H1 (cell line): Measurements from ENCODE around the gene CHCHD3. TPM values are rescaled to one million over a fixed set of nuclear protein-coding genes. Genes with fewer than 3 reads are reported as not detected.

Experiments
- CTCF ChIA-PET: fragments of 300-600 bp; sonication (Branson Sonifier 250); formaldehyde crosslinking; loops from one replicate; lab custom pipeline; 2021; ENCODE audit not compliant: partially characterized antibody; lab: Charles Lee
- POLR2A ChIA-PET: fragments of 300-600 bp; sonication (Branson Sonifier 250); formaldehyde crosslinking; loops from one replicate; lab custom pipeline; 2021; ENCODE audit warnings: inconsistent platforms; ENCODE audit not compliant: partially characterized antibody; lab: Charles Lee
- DNase-seq, 2 experiments: peaks; one replicate each; pipeline versions ENCODE4 v3.0.0 to v3.0.0-alpha.2; 2010 to 2022; ENCODE audit warnings: low spot score in 2 of 2, low read depth in 1 of 2, mixed read lengths in 1 of 2
- FAIRE-seq: peaks from 2 replicates; lab custom pipeline; 2011; peaks lifted over from hg19 to GRCh38; lab: Jason Lieb, UNC
- H2AFZ ChIP-seq: 2 replicates; pipeline ENCODE4 v1.8.1; 2012; ENCODE audit warnings: low read length, inconsistent platforms
- H2AK5ac ChIP-seq: 2 replicates; pipeline ENCODE4 v1.6.1; 2013; ENCODE audit warnings: low read depth, low read length
- H2BK120ac ChIP-seq: replicated peaks from 2 replicates; pipeline ENCODE3; 2013; ENCODE audit warnings: low read depth, low read length, inconsistent platforms
- H2BK12ac ChIP-seq: 2 replicates; pipeline ENCODE4 v1.6.1; 2013; ENCODE audit warnings: low read depth, low read length
- H2BK15ac ChIP-seq: 2 replicates; pipeline ENCODE4 v1.6.1; 2013; ENCODE audit warnings: low read length
- H2BK20ac ChIP-seq: 2 replicates; pipeline ENCODE4 v1.6.1; 2013; ENCODE audit warnings: low read length
- H2BK5ac ChIP-seq: 2 replicates; pipeline ENCODE4 v1.6.1; 2013; ENCODE audit warnings: low read depth, low read length
- H3K14ac ChIP-seq: 2 replicates; pipeline ENCODE4 v1.6.1; 2013; ENCODE audit warnings: inconsistent platforms; ENCODE audit not compliant: insufficient read length
- H3K18ac ChIP-seq: 2 replicates; pipeline ENCODE4 v1.6.1; 2013; ENCODE audit warnings: low read length; ENCODE audit errors: extremely low read depth
- H3K23ac ChIP-seq: 2 replicates; pipeline ENCODE4 v1.6.1; 2013; ENCODE audit warnings: inconsistent platforms; ENCODE audit not compliant: insufficient read length
- H3K23me2 ChIP-seq: 2 replicates; pipeline ENCODE4 v1.6.1; 2013; ENCODE audit warnings: low read depth, low read length
- H3K27ac ChIP-seq: 2 replicates; pipeline ENCODE4 v1.6.1; 2011; ENCODE audit warnings: low read depth, low read length, inconsistent platforms
- H3K27me3 ChIP-seq, 4 experiments: replicated peaks in 1 of 4; 1 replicate in 1 of 4; 2 replicates in 3 of 4; pipeline versions ENCODE4 v1.6.1 to v1.8.1; 2011 to 2013; ENCODE audit warnings: low read length in 3 of 4, mild to moderate bottlenecking in 3 of 4, inconsistent platforms in 2 of 4, mixed read lengths in 2 of 4, moderate library complexity in 1 of 4; ENCODE audit not compliant: control insufficient read depth in 3 of 4, insufficient read depth in 3 of 4; ENCODE audit errors: extremely low read depth in 1 of 4
- H3K36me3 ChIP-seq, 4 experiments: 2 replicates each; pipeline versions ENCODE4 v1.6.1 to v1.8.1; 2011 to 2013; ENCODE audit warnings: mild to moderate bottlenecking in 4 of 4, low read length in 3 of 4, moderate library complexity in 2 of 4, control low read depth in 1 of 4, inconsistent platforms in 1 of 4; ENCODE audit not compliant: insufficient read depth in 4 of 4, control insufficient read depth in 2 of 4
- H3K4ac ChIP-seq: replicated peaks from 2 replicates; pipeline ENCODE3; 2013; ENCODE audit warnings: low read length, low read depth, mixed read lengths, inconsistent platforms; ENCODE audit not compliant: insufficient read length
- H3K4me1 ChIP-seq, 4 experiments: replicated peaks in 1 of 4; 1 replicate in 1 of 4; 2 replicates in 3 of 4; pipeline versions ENCODE4 v1.6.1 to v1.8.1; 2011 to 2013; ENCODE audit warnings: low read length in 3 of 4, inconsistent platforms in 2 of 4, mixed read lengths in 1 of 4; ENCODE audit not compliant: insufficient read depth in 4 of 4, control insufficient read depth in 3 of 4
- H3K4me2 ChIP-seq, 2 experiments: 2 replicates each; pipeline versions ENCODE4 v1.6.1 to v1.8.1; 2011 to 2013; ENCODE audit warnings: low read depth in 2 of 2, low read length in 2 of 2, control low read depth in 1 of 2, inconsistent platforms in 1 of 2, mild to moderate bottlenecking in 1 of 2; ENCODE audit not compliant: insufficient read depth in 1 of 2
- H3K4me3 ChIP-seq, 4 experiments: fragments of 200-600, 300-600 bp in 1 of 4; sonication (generic), shearing (Covaris generic), sonication (Bioruptor Twin) in 1 of 4; 2 replicates each; pipeline versions ENCODE4 v1.5.1 to v1.8.1; 2011 to 2016; ENCODE audit warnings: low read length in 4 of 4, low read depth in 3 of 4, control low read depth in 2 of 4, inconsistent platforms in 2 of 4, mild to moderate bottlenecking in 2 of 4, mixed read lengths in 1 of 4, moderate library complexity in 1 of 4; ENCODE audit not compliant: insufficient read depth in 2 of 4; ENCODE audit errors: extremely low read depth in 1 of 4
- H3K56ac ChIP-seq: replicated peaks from 2 replicates; pipeline ENCODE3; 2013; ENCODE audit warnings: low read depth, mild to moderate bottlenecking, mixed read lengths, low read length, inconsistent platforms; ENCODE audit not compliant: insufficient read length
- H3K79me1 ChIP-seq: 2 replicates; pipeline ENCODE4 v1.6.1; 2013; ENCODE audit warnings: low read depth, low read length, control low read depth
- H3K79me2 ChIP-seq, 2 experiments: 2 replicates each; pipeline versions ENCODE4 v1.6.1 to v1.8.1; 2012 to 2013; ENCODE audit warnings: low read length in 2 of 2, mild to moderate bottlenecking in 2 of 2, inconsistent platforms in 1 of 2; ENCODE audit not compliant: insufficient read depth in 2 of 2, control insufficient read depth in 1 of 2
- H3K9ac ChIP-seq, 4 experiments: replicated peaks in 1 of 4; 1 replicate in 1 of 4; 2 replicates in 3 of 4; pipeline versions ENCODE4 v1.6.1 to v1.8.1; 2011 to 2013; ENCODE audit warnings: low read depth in 3 of 4, low read length in 3 of 4, control low read depth in 2 of 4, mild to moderate bottlenecking in 2 of 4, moderate library complexity in 2 of 4, inconsistent platforms in 1 of 4; ENCODE audit errors: extremely low read depth in 1 of 4
- H3K9me3 ChIP-seq, 2 experiments: 2 replicates each; pipeline versions ENCODE4 v1.6.1 to v1.8.1; 2012 to 2013; ENCODE audit warnings: mild to moderate bottlenecking in 2 of 2, moderate library complexity in 2 of 2, control low read depth in 1 of 2, inconsistent platforms in 1 of 2, low read depth in 1 of 2, low read length in 1 of 2, mixed read lengths in 1 of 2; ENCODE audit not compliant: insufficient read depth in 2 of 2
- H4K20me1 ChIP-seq, 2 experiments: replicated peaks in 1 of 2; 2 replicates each; pipeline versions ENCODE3 to v1.8.1; 2011 to 2013; ENCODE audit warnings: inconsistent platforms in 2 of 2, low read length in 2 of 2, mild to moderate bottlenecking in 1 of 2; ENCODE audit not compliant: insufficient read depth in 2 of 2, control insufficient read depth in 1 of 2
- H4K5ac ChIP-seq: 2 replicates; pipeline ENCODE4 v1.6.1; 2013; ENCODE audit warnings: low read length, low read depth, mixed read lengths, inconsistent platforms; ENCODE audit not compliant: insufficient read length
- H4K8ac ChIP-seq: 2 replicates; pipeline ENCODE4 v1.8.0; 2013; ENCODE audit warnings: mild to moderate bottlenecking, moderate library complexity, low read length, inconsistent platforms; ENCODE audit not compliant: insufficient read depth; ENCODE audit errors: extremely low read depth
- H4K91ac ChIP-seq: replicated peaks from 2 replicates; pipeline ENCODE3; 2013; ENCODE audit warnings: low read length, mixed read lengths, inconsistent platforms; ENCODE audit not compliant: insufficient read length
- MAFK ChIP-seq: IDR thresholded peaks from 2 replicates; pipeline ENCODE4 v1.6.1; 2012; ENCODE audit warnings: low read depth, mild to moderate bottlenecking, improper control_type of control experiment, low read length
- MAX ChIP-seq: IDR thresholded peaks from 2 replicates; pipeline ENCODE4 v1.6.1; 2012; ENCODE audit warnings: inconsistent platforms
- WGBS, 2 experiments: shearing (Covaris generic) in 1 of 2; methylation state at CpG; one replicate each; pipeline versions ENCODE4 v1.1.6 to v1.1.7; 2013 to 2015; ENCODE audit warnings: low lambda C conversion rate in 2 of 2, mixed read lengths in 2 of 2, inconsistent platforms in 1 of 2, low coverage in 1 of 2, missing lambda C conversion rate in 1 of 2; ENCODE audit not compliant: insufficient replicate concordance in 2 of 2, insufficient coverage in 1 of 2, insufficient read length in 1 of 2; ENCODE audit errors: extremely low coverage in 1 of 2, missing lambda C conversion rate in 1 of 2; 5-methylcytosine and 5-hydroxymethylcytosine counted together
- polyA plus RNA-seq, 7 experiments: library from polyadenylated mRNA; depleted of rRNA in 3 of 7; stranded (reverse) in 5 of 7; unstranded in 2 of 7; fragments of >200 nt in 5 of 7; fragments of 200-250 nt in 2 of 7; gene quantifications; 1 replicate in 5 of 7; 2 replicates in 1 of 7; 4 replicates in 1 of 7; pipeline versions ENCODE4 v1.2.1 to v1.2.3, GENCODE V29; 2011 to 2013; ENCODE audit warnings: missing spikeins in 2 of 7, mixed read lengths in 2 of 7
- total RNA-seq: library from RNA; stranded (reverse); fragmentation: NEBNext Ultra II Directional; extraction: Animal tissue kit (Norgen Biotek cat#: 25700); gene quantifications from 2 replicates; pipeline ENCODE4 v1.2.1, GENCODE V29; 2021

CHCHD3 gene
- total and polyA plus RNA-seq, 2 of the 8 experiments (the other 6 are each of a cell fraction or from before 2014, with no cell fraction given) = 42.9 to 137 TPM

DNA sequence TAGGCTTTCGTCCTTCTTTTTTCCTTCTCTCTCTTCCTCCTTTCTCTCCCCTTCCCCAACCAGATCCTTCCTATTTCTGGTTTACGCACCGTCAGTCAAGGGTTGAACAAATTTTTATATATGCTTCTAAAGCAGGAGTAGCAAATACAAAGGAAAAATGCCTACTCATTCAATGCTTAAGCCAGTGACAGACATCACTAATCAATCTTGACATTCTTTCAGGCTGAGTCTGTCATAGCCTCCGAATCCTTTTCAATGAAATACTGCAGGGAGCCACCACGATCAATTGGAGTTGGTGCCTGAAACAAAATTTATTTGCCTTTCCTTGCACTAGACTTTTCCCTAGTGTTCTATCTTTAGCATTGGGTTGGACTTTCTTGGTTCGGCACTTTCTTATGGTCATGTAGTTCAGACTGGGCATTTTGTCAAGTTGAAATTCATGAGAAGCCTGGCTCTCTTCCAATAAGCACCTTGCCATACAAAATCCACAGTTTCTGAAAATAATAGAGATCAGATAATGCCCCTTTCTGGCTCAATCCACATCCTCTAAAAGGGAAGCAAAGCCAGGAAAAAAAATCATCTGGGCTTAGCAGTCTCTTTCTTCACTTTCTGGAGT lies 266.1 kb downstream of the CHCHD3 start:
- no peak overlapping the region for H2BK20ac ChIP-seq
- peak overlapping the region; percentile 8; the same call in 1 of the 2 replicates for H3K27ac ChIP-seq
- no peak overlapping the region for H3K23ac ChIP-seq
- no peaks in the 10 kb centered on the region for H3K4me1 ChIP-seq
- no peak for DNase-seq
- no peak overlapping the region for H3K56ac ChIP-seq
- H2BK15ac ChIP-seq = no peak overlapping the region
- no peak overlapping the region for H3K4ac ChIP-seq
- FAIRE-seq = peak; percentile 42
- H3K79me2 ChIP-seq = no peaks in the 10 kb centered on the region
- 80% methylated on average over 6 of the region's 6 CpGs; no CpG with 5 or more reads in 1 of the 2 experiments for whole genome bisulfite sequencing, 2 experiments
- ChIA-PET POLR2A (no interaction called here), CTCF (no interaction called here)
- TF ChIP-seq MAFK (peak; percentile 26; the same call in 1 of the 2 replicates), MAX (no peak)
- H3K4me2 ChIP-seq = no peak overlapping the region
- H4K8ac ChIP-seq = no peak overlapping the region
- no peak overlapping the region for H4K5ac ChIP-seq
- no peak overlapping the region for H2BK12ac ChIP-seq
- no peak overlapping the region for H2AFZ ChIP-seq
- H2BK120ac ChIP-seq = no peak overlapping the region
- no peak overlapping the region for H3K9ac ChIP-seq
- H3K4me3 ChIP-seq = no peak overlapping the region
- H3K23me2 ChIP-seq = no peaks in the 10 kb centered on the region
- H3K27me3 ChIP-seq = no peaks in the 10 kb centered on the region
- H4K91ac ChIP-seq = no peak overlapping the region
- no peaks in the 10 kb centered on the region; a peak in 1 of 8 replicates for H3K36me3 ChIP-seq
- H3K14ac ChIP-seq = no peak overlapping the region
- H4K20me1 ChIP-seq = no peaks in the 10 kb centered on the region
- no peak overlapping the region for H2BK5ac ChIP-seq
- no peaks in the 10 kb centered on the region for H3K9me3 ChIP-seq
- no peak overlapping the region for H2AK5ac ChIP-seq
- no peak overlapping the region for H3K18ac ChIP-seq
- no peaks in the 10 kb centered on the region for H3K79me1 ChIP-seq
